ENCODE measurements around the gene OMA1.

OMA1 gene

GRCh38 chr1:58468612-58469011 lies 77.9 kb downstream of the OMA1 start:
- TF ChIP-seq TCF4 (CRISPR knock-in tag; IDR thresholded peaks at IDR 0.05; ENCODE audit: borderline replicate concordance) = no peak
- TF ChIP-seq CSRNP3 (CRISPR knock-in tag; IDR thresholded peaks at IDR 0.05) = no peak
- TF ChIP-seq PATZ1 (CRISPR knock-in tag; IDR thresholded peaks at IDR 0.05; ENCODE audit: borderline replicate concordance) = no peak
- no peak for TF ChIP-seq ZFP30 (CRISPR knock-in tag; IDR thresholded peaks at IDR 0.05)
- no peak for ATAC-seq

GRCh38 chr1:58466630-58467241 lies 79.8 kb downstream of the OMA1 start:
- no peak for ATAC-seq
- TF ChIP-seq RARB (CRISPR knock-in tag; IDR thresholded peaks at IDR 0.05) (no peak), ISL1 (CRISPR knock-in tag; IDR thresholded peaks at IDR 0.05) (no peak), TCF4 (CRISPR knock-in tag; IDR thresholded peaks at IDR 0.05; ENCODE audit: borderline replicate concordance) (no peak), CSRNP3 (CRISPR knock-in tag; IDR thresholded peaks at IDR 0.05) (no peak), CREB5 (CRISPR knock-in tag; IDR thresholded peaks at IDR 0.05; ENCODE audit: low read depth) (no peak), POU6F1 (CRISPR knock-in tag; IDR thresholded peaks at IDR 0.05; ENCODE audit: borderline replicate concordance, low read depth) (no peak), CSDC2 (CRISPR knock-in tag; IDR thresholded peaks at IDR 0.05) (no peak), ZNF565 (CRISPR knock-in tag; conservative IDR thresholded peaks at IDR 0.05; ENCODE audit: low read depth) (no peak), GLIS3 (CRISPR knock-in tag; IDR thresholded peaks at IDR 0.05) (no peak), ZNF8 (CRISPR knock-in tag; IDR thresholded peaks at IDR 0.05) (no peak), SNAI2 (CRISPR knock-in tag; IDR thresholded peaks at IDR 0.05) (no peak)

GRCh38 chr1:58465825-58466629 lies 80.5 kb downstream of the OMA1 start:
- TF ChIP-seq ARNTL (CRISPR knock-in tag; IDR thresholded peaks at IDR 0.05; ENCODE audit: borderline replicate concordance, low read depth) (no peak), ESRRG (CRISPR knock-in tag; IDR thresholded peaks at IDR 0.05) (no peak), ISL1 (CRISPR knock-in tag; IDR thresholded peaks at IDR 0.05) (no peak), CREB5 (CRISPR knock-in tag; IDR thresholded peaks at IDR 0.05; ENCODE audit: low read depth) (no peak)
- ATAC-seq = no peak

- ATAC-seq = no peak
- no peak for TF ChIP-seq GLIS3 (CRISPR knock-in tag; IDR thresholded peaks at IDR 0.05)
- TF ChIP-seq ZNF565 (CRISPR knock-in tag; conservative IDR thresholded peaks at IDR 0.05; ENCODE audit: low read depth) = no peak
- no peak for TF ChIP-seq ZFP30 (CRISPR knock-in tag; IDR thresholded peaks at IDR 0.05)
- TF ChIP-seq SNAI2 (CRISPR knock-in tag; IDR thresholded peaks at IDR 0.05) = no peak
- no peak for TF ChIP-seq PATZ1 (CRISPR knock-in tag; IDR thresholded peaks at IDR 0.05; ENCODE audit: borderline replicate concordance)
- TF ChIP-seq RARB (CRISPR knock-in tag; IDR thresholded peaks at IDR 0.05) = no peak
- TF ChIP-seq ZNF70 (CRISPR knock-in tag; IDR thresholded peaks at IDR 0.05) = no peak
- no peak for TF ChIP-seq PPARA (CRISPR knock-in tag; IDR thresholded peaks at IDR 0.05; ENCODE audit: borderline replicate concordance)
- no peak for TF ChIP-seq CSDC2 (CRISPR knock-in tag; IDR thresholded peaks at IDR 0.05)
- no peak for TF ChIP-seq ISL1 (CRISPR knock-in tag; IDR thresholded peaks at IDR 0.05)
- TF ChIP-seq POU6F1 (CRISPR knock-in tag; IDR thresholded peaks at IDR 0.05; ENCODE audit: borderline replicate concordance, low read depth) = no peak
- no peak for TF ChIP-seq ARNTL (CRISPR knock-in tag; IDR thresholded peaks at IDR 0.05; ENCODE audit: borderline replicate concordance, low read depth)
- no peak for TF ChIP-seq ESRRG (CRISPR knock-in tag; IDR thresholded peaks at IDR 0.05)
- no peak for TF ChIP-seq BACH2 (CRISPR knock-in tag; IDR thresholded peaks at IDR 0.05; ENCODE audit: borderline replicate concordance)
Observed at GRCh38 chr1:58465176-58465575, 81.3 kb downstream of the OMA1 start.
